PC-9 (cell line): ENCODE results near the gene TMEM273. TPM values are rescaled to one million over a fixed set of nuclear protein-coding genes. Genes with fewer than 3 reads are reported as not detected.

Experiments
- BruUV-seq: library from RNA; stranded (reverse); fragments of 400-500 nt; replicated peaks from 2 replicates; lab custom pipeline; 2021; lab: Mats Ljungman, UMichigan
- CTCF ChIA-PET: fragments of 300-600 bp; sonication (Branson Sonifier 250); formaldehyde crosslinking; loops from one replicate; lab custom pipeline; 2022; ENCODE audit warnings: antibody characterized with exemption; lab: Charles Lee
- POLR2A ChIA-PET: fragments of 300-600 bp; sonication (Branson Sonifier 250); formaldehyde crosslinking; loops from one replicate; lab custom pipeline; 2022; ENCODE audit warnings: antibody characterized with exemption; ENCODE audit not compliant: unreplicated experiment; lab: Charles Lee
- DNase-seq, 2 experiments: peaks; one replicate each; pipeline versions ENCODE4 v3.0.0 to v3.0.0-alpha.2; 2015 to 2022; ENCODE audit warnings: mixed read lengths in 1 of 2
- H2AFZ ChIP-seq: fragments of 200-600 bp; sonication (generic); 2 replicates; pipeline ENCODE4 v1.8.1; 2017; ENCODE audit warnings: antibody characterized with exemption
- H3F3A ChIP-seq: fragments of 200-600 bp; sonication (generic); 2 replicates; pipeline ENCODE4 v1.8.1; 2017; ENCODE audit warnings: antibody characterized with exemption, mild to moderate bottlenecking, low read depth; ENCODE audit not compliant: insufficient read depth
- H3K27ac ChIP-seq: fragments of 200-600 bp; sonication (generic); 2 replicates; pipeline ENCODE4 v1.6.1; 2016; ENCODE audit warnings: mixed run types
- H3K27me3 ChIP-seq: fragments of 200-600 bp; sonication (generic); 2 replicates; pipeline ENCODE4 v1.6.1; 2016; ENCODE audit warnings: low read depth, mixed run types; ENCODE audit not compliant: insufficient read depth
- H3K36me3 ChIP-seq: fragments of 200-600 bp; sonication (generic); 2 replicates; pipeline ENCODE4 v1.6.1; 2016; ENCODE audit warnings: low read depth, mixed run types
- H3K4me1 ChIP-seq: fragments of 200-600 bp; sonication (generic); replicated peaks from 2 replicates; pipeline ENCODE4 v1.6.1; 2016; ENCODE audit warnings: mixed run types; ENCODE audit not compliant: insufficient read depth
- H3K4me2 ChIP-seq: fragments of 200-600 bp; sonication (generic); 2 replicates; pipeline ENCODE4 v1.6.1; 2017; ENCODE audit warnings: mixed run types
- H3K4me3 ChIP-seq: fragments of 200-600 bp; sonication (generic); 2 replicates; pipeline ENCODE4 v1.6.1; 2016; ENCODE audit warnings: mixed run types
- H3K79me2 ChIP-seq: fragments of 200-600 bp; sonication (generic); 2 replicates; pipeline ENCODE4 v1.6.1; 2017; ENCODE audit warnings: low read depth, mixed run types
- H3K9me2 ChIP-seq: fragments of 200-600 bp; sonication (generic); 2 replicates; pipeline ENCODE4 v1.8.1; 2017; ENCODE audit warnings: mild to moderate bottlenecking; ENCODE audit not compliant: insufficient read depth
- H3K9me3 ChIP-seq: fragments of 200-600 bp; sonication (generic); 2 replicates; pipeline ENCODE4 v1.8.1; 2016; ENCODE audit warnings: low read depth; ENCODE audit not compliant: insufficient read depth
- H4K20me1 ChIP-seq: fragments of 200-600 bp; sonication (generic); 2 replicates; pipeline ENCODE4 v1.8.1; 2017; ENCODE audit not compliant: insufficient read depth
- EZH2 ChIP-seq: fragments of 200-600 bp; sonication (generic); IDR thresholded peaks from 2 replicates; pipeline ENCODE4 v1.8.0; 2017; ENCODE audit warnings: antibody characterized with exemption, low read depth
- intact Hi-C: fragments of 100-400 bp; cut with micrococcal nuclease; formaldehyde crosslinking; loops from one replicate; pipeline ENCODE4 v1.10.0; 2022; ENCODE audit not compliant: unreplicated experiment
- total RNA-seq: library from RNA; stranded (reverse); gene quantifications from 2 replicates; pipeline ENCODE4 v1.2.3, GENCODE V29; 2021
- TF ChIP-seq, protein P1 (sequence below): fragments of 200-600 bp; sonication (generic); conservative IDR thresholded peaks from 2 replicates; pipeline ENCODE4 v1.6.1; 2017; ENCODE audit warnings: mixed run types, antibody characterized with exemption, mild to moderate bottlenecking, moderate library complexity

The TMEM273 gene
- total RNA-seq, 1 experiment from 2014 or later: 0.26 TPM

DNA sequence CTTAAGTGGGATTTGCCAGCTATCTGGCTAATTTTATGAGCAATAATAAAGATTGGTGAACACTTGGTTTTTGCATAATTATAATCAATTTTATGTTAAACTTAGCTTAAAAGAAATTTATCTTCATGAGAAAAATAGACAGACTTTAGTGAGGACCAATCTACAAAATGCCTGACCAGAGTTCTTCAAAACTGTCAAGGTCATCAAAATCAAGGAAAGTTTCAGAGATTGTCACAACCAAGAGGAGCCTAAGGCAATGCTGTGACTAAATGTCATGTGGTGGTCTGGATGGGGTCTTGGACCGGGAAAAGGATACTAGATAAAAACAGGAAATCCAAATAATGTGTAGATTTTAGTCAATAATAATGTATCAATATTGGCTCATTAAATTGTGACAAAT is 36.7 kb downstream of the TMEM273 start:
- Histone ChIP-seq H3K4me2 (no peak overlapping the region), H3K9me3 (no peaks in the 10 kb centered on the region), H4K20me1 (no peaks in the 10 kb centered on the region), H2AFZ (no peak overlapping the region), H3K4me3 (no peak overlapping the region), H3K9me2 (no peaks in the 10 kb centered on the region), H3K27ac (no peak overlapping the region), H3F3A (no peaks in the 10 kb centered on the region; the same call in 1 of the 2 replicates), H3K27me3 (peaks cover 28% of the 10 kb centered on the region; the same call in 1 of the 2 replicates), H3K36me3 (no peaks in the 10 kb centered on the region), H3K4me1 (no peaks in the 10 kb centered on the region), H3K79me2 (no peaks in the 10 kb centered on the region)
- CTCF ChIA-PET: no interaction called here
- DNase-seq: no peak
- POLR2A ChIA-PET: no interaction called here
- intact Hi-C loops: no loop called here
- TF ChIP-seq EZH2: no peak
- TF ChIP-seq, protein P1, sequence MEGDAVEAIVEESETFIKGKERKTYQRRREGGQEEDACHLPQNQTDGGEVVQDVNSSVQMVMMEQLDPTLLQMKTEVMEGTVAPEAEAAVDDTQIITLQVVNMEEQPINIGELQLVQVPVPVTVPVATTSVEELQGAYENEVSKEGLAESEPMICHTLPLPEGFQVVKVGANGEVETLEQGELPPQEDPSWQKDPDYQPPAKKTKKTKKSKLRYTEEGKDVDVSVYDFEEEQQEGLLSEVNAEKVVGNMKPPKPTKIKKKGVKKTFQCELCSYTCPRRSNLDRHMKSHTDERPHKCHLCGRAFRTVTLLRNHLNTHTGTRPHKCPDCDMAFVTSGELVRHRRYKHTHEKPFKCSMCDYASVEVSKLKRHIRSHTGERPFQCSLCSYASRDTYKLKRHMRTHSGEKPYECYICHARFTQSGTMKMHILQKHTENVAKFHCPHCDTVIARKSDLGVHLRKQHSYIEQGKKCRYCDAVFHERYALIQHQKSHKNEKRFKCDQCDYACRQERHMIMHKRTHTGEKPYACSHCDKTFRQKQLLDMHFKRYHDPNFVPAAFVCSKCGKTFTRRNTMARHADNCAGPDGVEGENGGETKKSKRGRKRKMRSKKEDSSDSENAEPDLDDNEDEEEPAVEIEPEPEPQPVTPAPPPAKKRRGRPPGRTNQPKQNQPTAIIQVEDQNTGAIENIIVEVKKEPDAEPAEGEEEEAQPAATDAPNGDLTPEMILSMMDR: no peak
- BruUV-seq: no TSS peak

DNA sequence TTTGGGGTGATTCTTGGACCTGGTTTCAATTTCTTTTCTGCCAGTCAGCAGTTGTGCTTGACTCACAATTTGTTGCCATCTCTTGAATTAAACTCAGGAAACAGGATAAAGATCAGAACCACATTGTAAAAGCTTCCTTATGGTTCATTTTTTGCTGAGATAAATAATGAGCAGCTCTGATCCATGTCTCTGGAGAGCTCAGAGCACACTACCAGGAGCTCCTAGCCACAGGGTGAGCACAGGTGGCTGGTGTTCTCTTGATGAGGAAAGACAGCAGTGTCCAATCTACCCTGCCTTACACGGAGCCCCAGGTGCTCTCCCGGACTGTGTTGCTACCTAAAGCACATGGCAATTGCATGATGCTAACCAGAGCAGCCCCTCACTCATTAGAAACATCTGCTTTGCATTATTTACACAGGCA is 37.2 kb downstream of the TMEM273 start:
- intact Hi-C loops: no loop called here
- Histone ChIP-seq H3K9me2 (no peaks in the 10 kb centered on the region), H3K27ac (no peak overlapping the region), H3F3A (no peaks in the 10 kb centered on the region; the same call in 1 of the 2 replicates), H4K20me1 (no peaks in the 10 kb centered on the region), H3K79me2 (no peaks in the 10 kb centered on the region), H3K4me2 (no peak overlapping the region), H3K27me3 (peaks cover 32% of the 10 kb centered on the region; the same call in 1 of the 2 replicates), H3K36me3 (no peaks in the 10 kb centered on the region), H2AFZ (no peak overlapping the region), H3K9me3 (no peaks in the 10 kb centered on the region), H3K4me3 (no peak overlapping the region), H3K4me1 (no peaks in the 10 kb centered on the region)
- POLR2A ChIA-PET: no interaction called here
- no TSS peak for BruUV-seq
- TF ChIP-seq, protein P1: no peak
- no peak for TF ChIP-seq EZH2
- CTCF ChIA-PET: no interaction called here
- no peak for DNase-seq

DNA sequence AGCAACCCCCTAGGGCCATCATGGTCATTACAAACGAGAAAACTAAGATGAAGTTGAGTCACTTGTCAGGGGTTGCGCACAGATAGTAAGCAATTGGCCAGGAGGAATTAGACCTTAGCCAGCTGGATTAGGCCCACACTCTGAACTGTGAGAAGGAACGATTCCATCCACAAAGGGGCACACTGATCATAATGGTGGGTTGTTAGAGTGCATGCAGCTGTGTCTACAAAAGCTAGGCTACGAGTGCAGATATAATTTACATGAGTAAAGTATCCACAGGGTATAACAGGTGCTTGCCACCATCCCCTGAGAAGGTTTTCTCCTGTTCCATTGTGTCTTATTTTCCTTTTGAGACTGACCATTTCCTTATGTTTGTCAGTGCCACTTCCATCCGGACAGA is 37.8 kb downstream of the TMEM273 start:
- POLR2A ChIA-PET: no interaction called here

More for the DNA sequence above, 37.8 kb downstream of the TMEM273 start:
- CTCF ChIA-PET: no interaction called here
- no TSS peak for BruUV-seq
- H3K4me3 ChIP-seq: no peak overlapping the region
- H3K27me3 ChIP-seq: peaks cover 29% of the 10 kb centered on the region; the same call in 1 of the 2 replicates
- no peaks in the 10 kb centered on the region for H3K4me1 ChIP-seq
- H3K9me2 ChIP-seq: no peaks in the 10 kb centered on the region
- DNase-seq: no peak
- intact Hi-C loops: no loop called here
- no peaks in the 10 kb centered on the region for H3K36me3 ChIP-seq
- H2AFZ ChIP-seq: no peak overlapping the region
- no peaks in the 10 kb centered on the region; the same call in 1 of the 2 replicates for H3F3A ChIP-seq
- H3K27ac ChIP-seq: no peak overlapping the region
- no peaks in the 10 kb centered on the region for H3K9me3 ChIP-seq
- TF ChIP-seq EZH2: no peak
- TF ChIP-seq, protein P1: no peak
- no peaks in the 10 kb centered on the region for H4K20me1 ChIP-seq
- H3K4me2 ChIP-seq: no peak overlapping the region
- no peaks in the 10 kb centered on the region for H3K79me2 ChIP-seq
